ENCODE measurements around the gene IRAK2.

IRAK2 gene

DNA sequence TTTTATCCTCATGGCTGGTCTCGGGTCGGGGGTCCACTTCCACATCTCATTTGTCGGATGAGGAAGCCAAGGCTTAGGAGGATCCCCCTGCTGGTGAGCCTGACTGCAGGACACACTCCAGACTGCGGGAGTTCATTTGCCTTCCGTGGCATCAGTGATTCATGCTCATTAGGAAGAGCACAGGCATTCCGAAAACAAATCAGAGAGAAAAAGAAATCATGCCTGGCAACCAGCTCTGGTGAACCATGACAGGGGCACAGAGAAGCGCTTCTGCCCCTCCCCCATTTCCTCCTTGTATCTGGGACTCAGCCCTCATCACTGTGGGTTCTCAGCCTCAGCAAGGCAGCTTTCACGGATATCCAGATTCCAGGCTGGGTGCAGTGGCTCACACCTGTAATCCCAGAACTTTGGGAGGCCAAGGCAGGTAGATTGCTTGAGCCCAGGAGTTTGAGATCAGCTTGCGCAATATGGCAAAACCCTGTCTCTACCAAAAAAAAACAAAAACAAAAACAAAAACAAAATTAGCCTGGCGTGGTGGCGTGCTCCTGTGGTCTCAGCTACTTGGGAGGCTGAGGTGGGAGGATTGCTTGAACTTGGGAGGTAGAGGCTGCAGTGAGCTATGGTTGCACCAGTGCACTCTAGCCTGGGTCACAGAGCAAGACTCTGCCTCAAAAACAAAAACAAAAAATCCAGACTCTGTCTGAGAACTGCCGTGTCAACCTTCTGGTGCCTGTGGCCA lies 28.4 kb downstream of the IRAK2 start:
- DNase-seq, result no peak

DNA sequence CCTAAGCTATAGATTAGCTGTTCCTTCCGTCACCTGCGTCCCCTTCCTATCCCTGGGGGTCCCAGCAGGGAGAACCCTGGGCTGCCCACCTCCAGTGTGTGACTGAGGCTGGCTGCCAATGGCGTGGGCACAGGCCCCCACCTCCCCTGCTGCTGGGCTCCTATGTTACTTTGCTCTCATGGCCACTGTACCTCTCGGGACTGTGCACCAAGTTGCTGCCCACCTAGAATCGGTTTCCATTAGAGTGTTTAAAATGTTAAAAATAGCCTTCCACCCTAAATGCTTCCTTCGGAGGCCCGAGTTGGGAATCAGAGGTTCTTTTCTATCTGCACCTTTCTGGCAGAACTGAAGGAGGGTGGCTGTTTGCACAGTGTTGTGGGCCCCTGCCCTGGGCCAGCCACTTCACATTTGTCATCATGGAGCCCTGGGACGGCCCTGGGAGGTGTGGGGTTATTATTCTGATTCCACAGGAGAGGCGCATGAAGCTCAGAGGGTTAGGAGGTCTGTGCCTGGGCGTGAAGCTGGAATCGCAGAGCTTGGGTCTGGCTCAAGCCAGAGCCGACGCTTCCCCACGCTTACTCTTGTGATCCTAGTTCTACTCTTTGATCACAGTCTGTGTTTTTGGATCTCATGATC lies 29.1 kb downstream of the IRAK2 start:
- DNase-seq, result no peak

DNA sequence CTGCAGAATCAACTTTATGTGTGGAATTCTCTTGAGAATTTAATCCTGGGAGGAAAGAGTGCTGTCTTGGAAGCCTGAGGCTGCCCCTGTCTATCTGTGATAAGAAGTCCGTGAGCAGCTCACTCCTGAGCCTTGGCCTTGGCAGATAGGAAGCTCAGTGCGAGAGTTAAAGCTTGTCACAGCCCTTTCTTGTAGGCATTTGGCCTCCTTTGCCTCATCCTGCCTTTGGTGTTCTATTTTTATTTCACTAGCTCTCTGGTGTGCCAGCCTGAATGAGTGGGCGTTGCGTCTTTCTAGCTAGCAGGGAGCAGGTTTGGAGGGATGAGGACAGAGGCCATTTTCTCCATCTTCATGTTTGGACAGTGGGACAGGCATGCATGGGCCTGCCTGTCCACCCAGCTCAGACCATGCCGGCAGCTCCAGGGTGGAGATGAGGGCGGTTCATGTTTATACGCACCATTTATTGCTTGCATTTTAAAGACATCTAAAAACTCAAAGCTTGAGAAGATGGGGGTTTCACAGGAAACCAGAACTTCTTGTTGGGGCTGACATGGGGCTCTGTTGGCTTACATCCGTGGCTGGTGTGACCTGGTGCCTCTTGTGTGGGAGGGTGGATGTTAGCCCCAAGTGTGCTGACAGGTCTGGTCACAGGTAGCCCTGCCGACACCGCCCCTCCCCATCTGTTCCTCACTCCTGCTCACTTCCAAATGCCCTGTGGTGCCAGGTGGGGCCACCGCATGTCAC lies 29.8 kb downstream of the IRAK2 start:
- no peak for DNase-seq

DNA sequence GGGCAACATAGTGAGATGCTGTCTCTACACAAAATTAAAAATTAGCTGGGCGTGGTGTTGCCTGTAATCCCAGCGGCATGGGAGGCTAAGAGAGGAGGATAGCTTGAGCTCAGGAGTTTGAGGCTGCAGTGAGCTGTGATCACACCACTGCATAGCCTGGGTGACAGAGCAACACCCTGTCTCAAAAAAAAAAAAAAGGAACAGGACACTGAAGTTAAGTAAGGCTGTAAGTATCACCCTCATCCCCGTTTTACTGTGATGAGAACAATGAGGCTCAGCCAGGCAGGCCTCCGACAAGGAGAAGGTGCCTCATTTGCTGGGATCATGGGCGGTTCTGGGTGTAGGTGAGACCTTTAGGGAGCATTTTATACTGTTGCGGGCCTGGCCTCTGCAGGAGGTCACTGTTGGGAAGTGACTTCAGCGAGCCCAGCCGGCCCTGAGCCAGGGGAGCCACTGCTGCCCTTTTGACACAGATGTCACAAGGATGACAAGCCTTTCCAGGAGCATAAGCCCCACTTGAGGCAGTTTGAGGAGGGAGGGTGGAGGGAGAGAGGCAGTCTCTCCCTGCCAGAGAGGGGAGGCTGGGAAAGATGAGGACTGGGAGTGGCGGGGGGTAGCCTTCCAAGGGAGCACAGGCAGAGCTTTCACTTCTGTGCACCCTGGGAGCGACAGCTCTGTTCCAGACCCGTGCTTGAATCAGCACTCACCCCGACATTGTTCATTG lies 30.8 kb downstream of the IRAK2 start:
- DNase-seq, result no peak

DNA sequence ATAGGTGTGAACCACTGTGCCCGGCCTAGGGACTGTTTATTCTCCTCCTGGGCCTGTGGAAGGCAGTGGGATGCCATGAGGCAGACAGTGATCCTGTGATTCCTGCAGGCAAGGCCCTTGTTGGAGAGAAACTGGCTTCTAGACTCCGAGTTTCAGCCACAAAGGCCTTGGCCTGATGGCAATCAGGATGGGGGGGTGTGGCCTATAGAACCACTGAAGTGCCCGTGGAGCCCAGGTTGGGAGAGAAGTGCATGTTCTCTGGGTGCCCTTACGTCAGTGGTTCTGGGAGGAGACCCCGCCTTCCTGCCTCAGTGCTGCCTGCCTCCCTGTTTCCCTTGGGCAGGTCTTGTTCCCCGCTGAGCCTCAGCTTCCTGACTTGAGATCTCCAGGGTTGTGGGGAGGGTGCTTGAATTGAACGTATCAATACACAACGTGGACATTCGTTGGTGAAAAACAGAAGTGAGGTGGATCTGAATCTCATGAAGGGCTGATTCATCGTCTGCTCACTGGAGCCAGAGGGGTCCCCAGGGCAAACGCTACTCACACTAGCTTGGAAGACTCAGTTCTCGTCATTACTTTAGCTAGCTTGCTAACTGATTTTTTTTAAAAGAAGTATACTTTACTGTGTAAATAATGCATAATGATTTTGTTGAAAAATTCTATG lies 31.8 kb downstream of the IRAK2 start:
- DNase-seq, result no peak

DNA sequence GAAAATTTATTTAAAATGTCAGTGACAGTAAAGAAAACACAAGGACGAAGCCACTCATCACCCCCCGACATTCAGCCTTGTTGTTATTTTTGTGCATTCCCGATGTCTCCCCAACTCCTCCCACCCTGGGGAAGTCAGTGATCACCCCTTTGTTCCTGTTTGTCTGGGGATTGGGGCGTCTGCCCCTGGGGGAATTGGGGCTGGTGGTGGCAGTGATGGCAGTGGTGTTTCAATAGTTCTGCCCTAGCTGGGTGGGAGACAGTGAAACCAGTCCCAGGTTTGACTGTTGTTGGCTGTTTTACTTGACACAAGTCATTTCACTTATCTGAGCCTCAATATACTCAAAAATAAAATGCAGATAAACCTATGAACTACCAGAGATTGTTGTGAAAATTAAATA lies 33.5 kb downstream of the IRAK2 start:
- DNase-seq, result no peak

DNA sequence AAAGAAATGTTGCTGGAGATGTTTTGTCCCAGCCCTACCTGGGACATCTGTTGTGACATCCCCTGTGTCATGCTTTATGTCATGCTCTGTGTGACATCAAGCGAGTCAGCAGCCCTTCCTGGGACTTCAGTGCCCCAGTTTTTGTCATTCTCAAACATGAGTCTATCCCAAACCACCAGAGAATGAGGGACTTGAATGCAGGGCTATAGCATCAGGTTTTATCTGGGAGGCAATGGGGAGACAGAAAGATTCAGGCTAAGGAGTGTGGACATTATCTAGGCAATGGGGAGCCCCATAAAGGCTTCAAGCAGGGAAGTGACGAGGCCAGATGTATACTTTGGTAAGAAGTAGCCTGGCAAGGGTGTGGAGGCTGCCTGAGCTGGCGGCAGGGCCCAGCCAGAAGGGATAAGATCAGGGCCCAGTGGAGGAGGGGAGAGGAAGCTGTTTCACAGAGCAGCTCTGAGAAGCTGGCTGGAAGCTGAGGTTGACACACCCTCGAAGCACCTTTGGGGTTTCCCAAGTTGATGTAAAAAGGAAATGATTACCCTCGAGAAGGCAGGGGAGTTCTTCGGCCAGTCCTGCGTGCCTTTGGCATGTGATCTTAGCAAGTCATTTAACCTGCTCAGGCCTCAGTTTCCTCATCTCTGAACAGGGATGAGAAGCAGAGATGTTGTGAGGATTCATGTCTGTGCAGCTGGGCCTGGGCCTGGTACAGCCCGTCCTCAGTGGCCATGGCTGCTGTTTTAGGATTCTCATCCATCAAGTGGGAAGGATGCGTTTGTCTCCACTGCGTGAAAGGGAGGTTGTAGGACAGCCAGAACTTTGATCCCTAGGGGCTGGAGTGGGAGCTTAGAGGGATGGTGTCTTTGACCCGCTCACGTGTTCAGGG lies 34.3 kb downstream of the IRAK2 start:
- no peak for DNase-seq

DNA sequence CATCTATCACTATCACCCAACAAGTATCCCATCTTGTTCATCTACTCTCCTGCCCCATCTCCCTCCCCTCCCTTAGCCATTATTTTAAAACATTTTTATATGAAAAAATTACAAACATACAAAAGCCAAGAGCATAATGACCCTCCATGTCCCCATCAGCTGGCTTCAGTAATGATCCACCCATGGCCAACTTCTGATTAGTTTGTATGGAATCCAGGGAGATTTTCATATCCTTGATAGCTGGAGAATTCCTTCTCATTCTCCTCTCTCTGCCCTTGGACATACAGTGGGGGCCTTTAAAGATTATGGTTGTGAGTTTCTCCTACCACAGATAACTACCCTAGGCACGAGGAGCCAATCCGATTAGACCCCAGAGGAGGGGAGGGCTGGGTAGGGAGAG lies 40.2 kb downstream of the IRAK2 start:
- no peak for DNase-seq

DNA sequence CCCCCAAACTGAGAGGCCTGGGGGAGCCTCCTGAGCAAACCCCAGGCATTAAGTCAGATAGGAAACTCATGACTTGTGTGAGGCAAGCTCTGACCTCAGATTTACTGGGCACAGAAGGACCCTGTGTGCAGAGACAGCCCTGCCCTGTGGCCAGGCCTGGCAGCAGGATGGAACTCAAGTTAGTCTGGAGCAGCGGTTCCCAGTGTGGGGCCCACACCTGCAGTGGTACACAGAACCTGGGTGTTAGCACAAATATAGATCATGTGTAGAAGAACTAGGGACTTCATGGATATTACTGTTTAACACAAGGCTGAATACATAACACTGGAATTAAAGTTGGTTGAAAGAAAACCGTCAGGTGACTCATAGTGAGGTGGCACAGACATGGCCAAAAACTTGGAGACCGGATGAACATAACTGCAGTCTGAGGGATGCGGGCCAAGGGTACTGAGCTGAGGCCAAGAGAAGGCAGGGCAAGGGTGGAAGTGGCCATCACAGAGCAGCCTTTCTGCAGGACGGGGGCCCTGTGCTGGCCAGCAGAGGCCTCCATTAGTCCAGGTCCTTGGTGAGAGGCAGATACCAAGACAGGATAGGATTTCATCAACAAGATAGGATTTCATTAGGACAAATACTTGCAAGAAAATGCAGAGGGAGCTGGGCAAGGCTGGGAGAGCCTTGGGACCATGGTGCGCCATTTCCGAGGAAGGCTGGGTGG lies 40.9 kb downstream of the IRAK2 start:
- no peak for DNase-seq

DNA sequence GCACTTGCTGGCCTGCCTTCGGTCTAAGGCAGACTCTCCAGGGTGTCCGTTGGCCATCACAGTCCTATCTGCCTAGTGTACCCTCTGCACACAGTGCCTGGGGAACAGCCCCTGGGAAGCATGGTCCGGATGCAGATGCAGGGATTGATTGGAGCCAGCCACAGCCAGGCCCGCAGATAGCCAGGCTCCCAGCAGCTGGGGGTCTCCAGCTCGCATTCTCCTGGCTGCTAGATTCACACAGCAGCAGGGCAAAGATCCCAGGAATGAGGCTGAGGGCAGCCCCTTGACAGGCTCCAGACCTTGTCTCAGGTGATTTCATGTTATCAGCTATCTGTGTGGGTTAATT lies 41.4 kb downstream of the IRAK2 start:
- no peak for DNase-seq

DNA sequence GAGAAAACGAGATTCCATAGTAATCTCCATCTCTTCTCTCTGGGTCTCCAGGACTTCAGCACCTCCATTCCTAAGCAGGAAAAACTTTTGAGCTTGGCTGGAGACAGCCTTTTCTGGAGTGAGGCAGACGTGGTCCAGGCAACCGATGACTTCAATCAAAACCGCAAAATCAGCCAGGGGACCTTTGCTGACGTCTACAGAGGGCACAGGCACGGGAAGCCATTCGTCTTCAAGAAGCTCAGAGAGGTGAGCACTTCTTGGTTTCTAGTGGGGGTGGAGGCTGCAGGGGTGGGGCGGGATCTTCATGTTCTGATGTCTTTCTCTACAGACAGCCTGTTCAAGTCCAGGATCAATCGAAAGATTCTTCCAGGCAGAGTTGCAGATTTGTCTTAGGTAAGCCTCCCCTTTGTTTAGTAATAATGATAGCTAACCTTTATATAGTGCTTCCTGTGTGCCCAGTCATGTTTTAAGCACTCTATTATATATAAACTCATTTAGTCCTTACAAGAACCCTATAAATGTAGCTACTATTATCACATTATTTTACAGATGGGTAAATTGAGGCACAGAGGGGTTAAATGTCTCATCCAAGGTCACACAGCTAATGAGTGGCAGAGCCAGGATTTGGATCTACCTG lies 48.6 kb downstream of the IRAK2 start:
- DNase-seq, result no peak

DNA sequence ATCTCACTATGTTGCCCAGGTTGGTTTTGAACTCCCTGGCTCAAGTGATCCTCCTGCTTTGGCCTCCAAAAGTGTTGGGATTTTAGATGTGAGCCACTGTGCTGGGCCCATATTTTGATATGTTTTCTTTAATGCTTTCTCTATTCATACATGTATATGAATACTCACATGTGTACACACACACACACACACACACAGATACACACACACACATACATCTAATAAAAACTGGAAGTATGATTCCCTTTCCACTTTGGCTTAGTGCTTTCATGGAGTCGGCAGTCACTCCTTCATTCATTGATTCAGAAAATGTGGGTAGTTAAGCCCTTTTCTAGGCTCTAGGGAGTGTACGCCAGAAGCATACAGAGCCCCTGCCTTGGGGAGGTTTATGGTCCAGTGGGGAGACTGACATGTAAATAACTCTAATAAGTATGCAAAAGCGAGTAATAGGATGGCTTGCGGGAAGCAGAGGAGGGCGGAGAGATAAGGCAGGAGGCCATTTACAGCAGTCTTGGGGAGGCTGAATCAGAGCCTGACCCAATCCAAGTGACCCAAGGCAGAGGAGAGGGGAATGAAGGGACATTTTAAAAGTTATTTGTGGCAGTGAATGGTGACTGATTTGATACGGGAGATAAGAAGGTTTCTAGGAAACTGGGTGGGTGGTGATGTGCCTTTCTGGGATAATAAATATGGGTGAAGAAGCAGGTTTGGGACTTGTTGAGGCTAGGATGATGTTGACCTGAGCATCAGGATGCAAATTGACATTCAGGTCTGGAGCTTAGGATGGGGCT lies 51.1 kb downstream of the IRAK2 start:
- DNase-seq, result no peak

DNA sequence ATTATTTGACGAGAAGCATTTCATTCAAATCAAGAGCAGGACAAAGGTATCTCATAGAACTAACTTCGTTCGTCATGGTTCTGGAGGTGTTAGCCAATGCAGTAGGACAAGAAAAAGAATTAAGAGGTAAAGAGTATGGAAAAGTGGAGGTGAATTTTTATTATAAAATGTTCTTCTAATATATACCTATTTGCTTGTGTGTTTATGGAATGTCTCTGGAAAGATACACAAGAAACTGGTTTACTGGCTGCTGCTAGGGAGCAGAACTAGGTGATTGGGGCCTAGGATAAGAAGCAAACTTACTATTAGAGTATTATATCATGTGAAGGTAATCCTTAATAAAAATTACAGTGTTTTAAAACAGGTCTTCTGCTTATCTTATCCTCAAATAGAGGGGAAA lies 52.6 kb downstream of the IRAK2 start:
- DNase-seq, result no peak

DNA sequence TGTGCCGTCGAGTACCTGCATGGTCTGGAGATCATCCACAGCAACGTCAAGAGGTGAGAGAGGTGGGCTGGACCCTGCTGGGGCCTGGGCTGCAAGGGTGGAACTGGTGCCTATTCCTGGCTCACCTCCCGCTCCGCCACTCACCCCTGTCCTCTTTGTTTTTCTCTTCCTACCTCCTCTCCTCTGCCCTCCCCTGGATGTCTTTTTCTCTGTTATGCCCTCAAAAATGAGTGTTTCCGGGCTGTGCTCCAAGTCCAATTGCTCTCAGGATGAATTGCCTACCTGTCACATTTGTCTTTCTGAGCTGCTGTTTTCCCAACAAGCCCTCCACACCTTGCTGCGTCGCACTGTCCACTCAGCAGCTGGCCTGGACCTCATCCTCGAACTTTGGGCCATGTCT lies 55.0 kb downstream of the IRAK2 start:
- no peak for DNase-seq

DNA sequence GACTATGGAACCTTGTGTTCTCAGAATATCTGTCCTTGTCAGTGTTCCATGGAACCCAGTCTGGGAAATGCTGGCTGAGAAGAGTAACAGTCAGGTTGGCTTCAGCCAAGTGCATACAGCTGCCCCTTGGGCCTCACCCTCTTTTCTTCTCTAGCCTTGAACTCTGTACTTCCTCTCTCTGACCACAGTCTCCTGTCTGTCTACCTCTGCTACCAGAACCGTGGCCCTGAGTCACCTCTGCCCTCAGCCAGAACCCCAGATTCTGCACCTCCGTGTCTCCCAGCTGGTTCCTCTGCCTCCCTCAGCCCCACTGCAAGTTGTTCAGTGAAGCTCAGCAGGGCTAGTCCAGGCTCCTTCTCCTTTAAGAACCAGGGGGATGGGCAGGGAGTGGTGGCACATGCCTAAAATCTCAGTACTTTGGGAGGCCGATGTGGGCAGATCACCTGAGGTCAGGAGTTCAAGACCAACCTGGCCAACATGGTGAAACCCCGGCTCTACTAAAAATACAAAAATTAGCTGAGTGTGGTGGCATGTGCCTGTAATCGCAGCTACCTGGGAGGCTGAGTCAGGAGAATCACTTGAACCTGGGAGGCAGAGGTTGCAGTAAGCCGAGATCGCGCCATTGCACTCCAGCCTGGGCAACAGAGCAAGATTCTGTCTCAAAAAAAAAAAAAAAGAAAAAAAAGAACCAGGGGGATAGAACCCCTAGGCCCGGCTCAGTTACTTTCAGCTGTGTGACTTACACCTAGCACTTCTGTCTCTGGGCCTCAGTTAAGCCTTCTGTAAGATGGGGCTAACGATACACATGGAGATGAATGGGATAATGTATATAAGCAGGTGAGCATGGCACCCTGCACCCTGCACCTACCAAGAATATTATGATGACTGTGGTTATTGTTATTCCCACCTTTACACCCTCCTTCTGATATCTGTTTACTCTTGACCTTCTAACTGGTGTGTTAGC lies 59.2 kb downstream of the IRAK2 start:
- no peak for DNase-seq

DNA sequence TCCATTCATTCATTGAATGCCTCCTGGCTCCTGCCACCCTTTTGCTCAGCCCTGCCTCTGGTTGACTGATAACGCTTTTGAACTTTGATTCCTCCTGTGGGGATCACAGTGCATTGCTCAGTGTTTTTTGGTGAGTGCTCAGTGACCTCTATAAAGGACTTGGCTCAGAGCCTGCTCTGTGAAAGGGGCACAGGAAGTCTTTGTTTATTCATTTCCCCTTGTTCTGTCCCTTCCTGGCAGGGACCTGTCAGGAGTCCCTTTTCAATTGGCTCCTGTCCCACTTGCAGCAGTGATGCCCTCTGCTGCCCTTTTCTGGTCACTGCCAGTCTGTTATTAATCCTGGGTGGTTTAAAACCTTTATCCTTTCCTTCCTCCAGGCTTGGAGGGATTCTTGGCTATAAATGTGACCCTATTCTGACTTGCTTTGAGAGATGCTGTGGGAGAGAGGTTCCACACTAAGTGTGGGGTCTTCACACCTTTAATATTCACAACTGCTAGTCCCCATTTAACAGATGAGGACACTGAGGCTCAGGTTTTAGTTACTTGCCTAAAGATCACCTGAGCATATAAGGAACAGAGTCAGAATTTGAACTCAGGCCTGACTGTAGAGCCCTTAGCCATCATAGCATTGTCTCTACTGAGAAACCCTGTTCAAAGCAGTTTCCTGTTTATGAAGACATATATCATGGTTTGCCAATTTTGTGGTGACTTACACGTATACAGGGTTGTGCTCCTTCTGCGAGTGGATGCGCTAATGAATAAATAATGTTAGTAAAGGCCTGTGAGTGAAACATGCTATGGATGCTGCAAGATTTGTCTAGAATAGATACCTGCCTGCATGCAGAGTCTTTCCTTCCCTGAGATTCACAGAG lies 60.3 kb downstream of the IRAK2 start:
- no peak for DNase-seq

DNA sequence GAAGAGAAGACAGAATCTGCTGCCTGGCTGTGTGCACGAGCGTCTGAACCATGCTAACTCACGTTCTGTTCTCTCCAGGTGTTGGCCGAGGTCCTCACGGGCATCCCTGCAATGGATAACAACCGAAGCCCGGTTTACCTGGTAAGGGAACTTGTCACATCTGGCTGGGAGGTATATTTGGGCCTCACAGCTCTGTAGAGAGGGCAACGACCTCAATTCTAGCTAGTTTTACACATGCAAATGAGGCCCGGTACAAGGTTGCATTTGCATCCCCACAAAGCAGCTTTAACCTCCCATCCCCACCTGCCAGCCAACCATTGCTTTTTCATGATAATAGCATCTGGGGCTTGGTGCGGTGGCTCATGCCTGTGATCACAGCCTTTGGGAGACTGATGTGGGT lies 61.6 kb downstream of the IRAK2 start:
- no peak for DNase-seq

Data from NCI-H1417 treated with DMSO at 0.1 percent for 48 hours (cell line).